Activated CD8-positive, alpha-beta memory T cell treated with anti-CD3 and anti-CD28 coated beads, Interleukin-2, amount 10 ng/mL, durations not matched to agents 7 days and 5 days (primary cell): ENCODE results near the gene SLAMF8. TPM values are rescaled to one million over a fixed set of nuclear protein-coding genes. Genes with fewer than 3 reads are reported as not detected.

Source experiments
- ATAC-seq: fragments of 150-1000 bp; cut with Tn5 transposase; one replicate; pipeline ENCODE4 v1.10.0; 2021; ENCODE audit warnings: moderate library complexity
- CTCF ChIA-PET: fragments of 350-600 bp; sonication (Branson Sonifier 250); formaldehyde crosslinking; loops from one replicate; lab custom pipeline; 2021; ENCODE audit warnings: antibody characterized with exemption; lab: Charles Lee
- DNase-seq: peaks from one replicate; pipeline ENCODE4 v3.0.0-alpha.2; 2020
- H3K27ac Mint-ChIP-seq: one replicate; pipeline ENCODE4 v1.8.0; 2021; ENCODE audit warnings: mild to moderate bottlenecking, mixed read lengths
- H3K27me3 Mint-ChIP-seq: one replicate; pipeline ENCODE4 v1.8.0; 2021; ENCODE audit warnings: mixed read lengths
- H3K36me3 Mint-ChIP-seq: one replicate; pipeline ENCODE4 v1.8.0; 2021; ENCODE audit warnings: mild to moderate bottlenecking, mixed read lengths
- H3K4me1 Mint-ChIP-seq: one replicate; pipeline ENCODE4 v1.8.0; 2021; ENCODE audit warnings: mixed read lengths
- H3K4me3 Mint-ChIP-seq: one replicate; pipeline ENCODE4 v1.8.0; 2021; ENCODE audit warnings: mild to moderate bottlenecking, moderate library complexity, mixed read lengths
- H3K9me3 Mint-ChIP-seq: one replicate; pipeline ENCODE4 v1.8.0; 2022; ENCODE audit warnings: low read depth, mixed read lengths
- total RNA-seq, 2 experiments: library from RNA; stranded (reverse); gene quantifications; one replicate each; pipeline ENCODE4 v1.2.3, GENCODE V29; 2021

SLAMF8 gene
- total RNA-seq, 2 experiments from 2014 or later: 0.70 to 1.5 TPM

GRCh38 chr1:159884296-159884695 lies 57.6 kb downstream of the SLAMF8 start:
- no peak overlapping the region for H3K27ac Mint-ChIP-seq
- no peaks in the 10 kb centered on the region for H3K27me3 Mint-ChIP-seq
- H3K4me1 Mint-ChIP-seq: peaks cover 2% of the 10 kb centered on the region
- DNase-seq (no peak), ATAC-seq (no peak)
- no peak overlapping the region for H3K4me3 Mint-ChIP-seq
- no peaks in the 10 kb centered on the region for H3K9me3 Mint-ChIP-seq
- no peaks in the 10 kb centered on the region for H3K36me3 Mint-ChIP-seq
- CTCF ChIA-PET: interaction anchor here (13.6 kb wide), 1 partner anchor 83 kb away, joined by 430 read pairs; the partner anchor contains the start of gene FCRL6

Other genes with a start within 250 kb of the SLAMF8 start
- gene APCS, start 239.0 kb upstream of the SLAMF8 start, total RNA-seq: not detected
- not detected for gene CRP, start 112.3 kb upstream of the SLAMF8 start, total RNA-seq
- gene DUSP23, start 45.9 kb upstream of the SLAMF8 start, total RNA-seq: 10 to 100 TPM; 23.0 to 26.5 TPM
- under 1 TPM; 0.23 to 0.61 TPM for gene FCRL6, start 24.5 kb upstream of the SLAMF8 start, total RNA-seq
- gene VSIG8, start 35.8 kb downstream of the SLAMF8 start, total RNA-seq: not detected
- gene CFAP45, start 73.3 kb downstream of the SLAMF8 start, total RNA-seq: 1 to 10 TPM; 1.3 to 1.6 TPM
- 100 to 1,000 TPM; 479 to 513 TPM for gene TAGLN2, start 98.6 kb downstream of the SLAMF8 start, total RNA-seq
- gene IGSF9, start 118.7 kb downstream of the SLAMF8 start, total RNA-seq: not detected
- gene SLAMF9, start 127.4 kb downstream of the SLAMF8 start, total RNA-seq: not detected
- gene PIGM, start 205.1 kb downstream of the SLAMF8 start, total RNA-seq: 1 to 10 TPM; 5.3 to 5.9 TPM
- not detected for gene KCNJ10, start 243.3 kb downstream of the SLAMF8 start, total RNA-seq